Measurements from ENCODE around the gene ZC2HC1C. TPM values are rescaled to one million over a fixed set of nuclear protein-coding genes. Genes with fewer than 3 reads are reported as not detected.

Gene ZC2HC1C
- total and polyA plus RNA-seq, 2 of the 13 experiments (the other 11 are each of a cell fraction or from before 2014, with no cell fraction given), result 3.3 to 3.5 TPM

DNA sequence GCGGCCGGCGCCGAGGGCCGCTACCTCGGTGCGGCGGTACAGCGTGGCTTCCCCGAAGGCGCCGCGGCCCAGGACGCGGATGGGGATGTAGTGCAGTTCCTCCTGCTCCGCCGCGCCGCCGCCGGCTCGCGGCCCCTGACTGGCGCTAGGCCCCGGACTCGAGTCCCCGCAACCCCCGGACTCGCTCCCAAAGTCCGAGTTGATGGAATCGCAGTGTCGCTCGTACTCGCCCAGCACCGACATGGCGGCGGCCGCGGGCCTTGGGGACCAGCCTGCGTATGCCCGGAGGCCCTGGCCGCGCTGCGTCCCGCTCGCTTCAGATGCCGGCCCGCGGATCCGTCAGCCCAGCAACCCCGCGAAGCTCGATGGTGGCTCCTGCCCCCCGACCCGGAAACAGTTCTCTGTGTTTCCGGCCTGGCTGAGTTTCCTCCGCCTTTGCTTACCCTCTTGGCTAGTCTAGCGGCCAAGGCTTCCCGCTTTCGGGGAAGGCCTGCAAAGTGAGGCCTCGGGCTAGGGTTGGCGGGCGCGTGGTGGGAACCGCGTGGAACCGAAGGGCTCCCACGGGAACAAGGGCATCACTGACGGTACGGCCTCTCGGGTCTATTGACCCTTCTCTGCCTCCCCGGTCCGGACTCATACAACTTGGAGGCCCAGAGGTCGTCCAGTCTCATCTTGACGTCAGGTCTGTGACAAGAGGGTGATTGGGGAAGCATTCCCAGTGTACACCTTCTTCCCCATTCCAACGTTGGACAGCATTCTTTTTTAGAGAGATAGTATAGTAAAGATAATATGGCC, 57.4 kb downstream of the ZC2HC1C start, which contains the start of gene NEK9 (continued):
- TF ChIP-seq, protein P1, sequence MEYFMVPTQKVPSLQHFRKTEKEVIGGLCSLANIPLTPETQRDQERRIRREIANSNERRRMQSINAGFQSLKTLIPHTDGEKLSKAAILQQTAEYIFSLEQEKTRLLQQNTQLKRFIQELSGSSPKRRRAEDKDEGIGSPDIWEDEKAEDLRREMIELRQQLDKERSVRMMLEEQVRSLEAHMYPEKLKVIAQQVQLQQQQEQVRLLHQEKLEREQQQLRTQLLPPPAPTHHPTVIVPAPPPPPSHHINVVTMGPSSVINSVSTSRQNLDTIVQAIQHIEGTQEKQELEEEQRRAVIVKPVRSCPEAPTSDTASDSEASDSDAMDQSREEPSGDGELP (IDR thresholded peaks at IDR 0.05; ENCODE audit: borderline replicate concordance, low read depth), result no peak
- peak; percentile 35; the same call in 1 of the 2 replicates for TF ChIP-seq HOMEZ (CRISPR knock-in tag; IDR thresholded peaks at IDR 0.05; ENCODE audit: low read depth)
- TF ChIP-seq ZSCAN12 (CRISPR knock-in tag; IDR thresholded peaks at IDR 0.05), result no peak
- TF ChIP-seq MIER2 (CRISPR knock-in tag; IDR thresholded peaks at IDR 0.05), result peak; percentile 61; the same call in 1 of the 2 replicates
- peak; percentile 78 for TF ChIP-seq DR1 (CRISPR knock-in tag; IDR thresholded peaks at IDR 0.05)
- peak; percentile 77; the same call in 1 of the 2 replicates for TF ChIP-seq KDM5B (CRISPR knock-in tag; IDR thresholded peaks at IDR 0.05; ENCODE audit: borderline replicate concordance)
- peak; percentile 73 for TF ChIP-seq ZNF317 (CRISPR knock-in tag; IDR thresholded peaks at IDR 0.05)
- no peak for TF ChIP-seq DBP (CRISPR knock-in tag; IDR thresholded peaks at IDR 0.05; ENCODE audit: not compliant biosample characterization)
- TF ChIP-seq ZNF543 (CRISPR knock-in tag; IDR thresholded peaks at IDR 0.05), result peak; percentile 85
- no peak for TF ChIP-seq ZNF10 (CRISPR knock-in tag; IDR thresholded peaks at IDR 0.05; ENCODE audit: borderline replicate concordance, low read depth)
- peak; percentile 90; the same call in 1 of the 2 replicates for TF ChIP-seq ZSCAN9 (CRISPR knock-in tag; IDR thresholded peaks at IDR 0.05; ENCODE audit: borderline replicate concordance)
- TF ChIP-seq ZIK1 (CRISPR knock-in tag; IDR thresholded peaks at IDR 0.05; ENCODE audit: borderline replicate concordance, low read depth), result peak; percentile 87
- TF ChIP-seq ZNF768 (CRISPR knock-in tag; IDR thresholded peaks at IDR 0.05), result peak; percentile 85
- peak; percentile 62 for TF ChIP-seq TMF1 (CRISPR knock-in tag; IDR thresholded peaks at IDR 0.05; ENCODE audit: low read depth)
- TF ChIP-seq ZNF264 (CRISPR knock-in tag; IDR thresholded peaks at IDR 0.05), result peak; percentile 31; the same call in 1 of the 2 replicates
- TF ChIP-seq AHR (CRISPR knock-in tag; IDR thresholded peaks at IDR 0.05), result 0 out of 2 replicates have a peak, but pooled peaks have one; percentile 76
- TF ChIP-seq, protein P2, sequence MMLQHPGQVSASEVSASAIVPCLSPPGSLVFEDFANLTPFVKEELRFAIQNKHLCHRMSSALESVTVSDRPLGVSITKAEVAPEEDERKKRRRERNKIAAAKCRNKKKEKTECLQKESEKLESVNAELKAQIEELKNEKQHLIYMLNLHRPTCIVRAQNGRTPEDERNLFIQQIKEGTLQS (CRISPR knock-in tag; IDR thresholded peaks at IDR 0.05), result 0 out of 2 replicates have a peak, but pooled peaks have one; percentile 22
- TF ChIP-seq ZNF724P (CRISPR knock-in tag; IDR thresholded peaks at IDR 0.05; ENCODE audit: borderline replicate concordance), result no peak
- TF ChIP-seq GLMP (CRISPR knock-in tag; IDR thresholded peaks at IDR 0.05; ENCODE audit: borderline replicate concordance), result no peak
- no peak for TF ChIP-seq POLR2AphosphoS2 (IDR thresholded peaks at IDR 0.05; ENCODE audit: low read depth, low read length)
- TF ChIP-seq MZF1 (CRISPR knock-in tag; IDR thresholded peaks at IDR 0.05; ENCODE audit: borderline replicate concordance), result no peak; the same call in 1 of the 2 replicates
- TF ChIP-seq ZSCAN29 (CRISPR knock-in tag; conservative IDR thresholded peaks at IDR 0.05), result peak; percentile 95
- peak; percentile 69; the same call in 1 of the 2 replicates for TF ChIP-seq HIVEP1 (CRISPR knock-in tag; IDR thresholded peaks at IDR 0.05)
- TF ChIP-seq ZFP36L2 (CRISPR knock-in tag; IDR thresholded peaks at IDR 0.05), result peak; percentile 85; the same call in 1 of the 2 replicates
- peak; percentile 94 for TF ChIP-seq PHF20 (CRISPR knock-in tag; IDR thresholded peaks at IDR 0.05)
- TF ChIP-seq GATAD1 (CRISPR knock-in tag; IDR thresholded peaks at IDR 0.05), result peak; percentile 92
